ENCODE results near the gene TREM1.

TREM1 gene

DNA sequence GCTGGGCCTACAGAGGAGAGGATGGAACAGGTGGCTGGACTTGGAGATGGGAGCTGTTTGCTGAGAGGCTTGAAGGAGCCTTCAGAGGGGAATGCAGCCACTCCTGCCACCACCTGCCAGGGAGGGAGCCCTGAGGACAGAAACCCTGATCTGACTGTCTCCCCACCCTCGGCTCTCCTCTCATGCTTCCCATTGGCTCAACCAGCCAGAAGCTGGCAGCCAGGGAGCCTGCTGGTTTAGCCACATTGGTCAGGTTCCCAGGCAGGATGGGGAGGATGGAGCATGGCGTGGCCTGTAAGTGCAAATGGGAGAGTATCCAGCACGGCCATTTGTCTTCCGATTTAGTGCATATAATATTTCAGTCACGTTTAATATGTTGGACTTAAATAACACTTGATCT is 12.8 kb downstream of the TREM1 start:
- no peaks in the 10 kb centered on the region for H3K36me3 ChIP-seq (ENCODE audit: control insufficient read depth, insufficient read depth, low read length)
- no peak overlapping the region for H3K27ac ChIP-seq (ENCODE audit: low read depth, low read length)
- no peaks in the 10 kb centered on the region for H3K9me3 ChIP-seq (ENCODE audit: control insufficient read depth, insufficient read depth, low read length)
- no peak overlapping the region for H3K9ac ChIP-seq (ENCODE audit: low read depth, low read length)
- H3K27me3 ChIP-seq (ENCODE audit: control insufficient read depth, insufficient read depth, low read length): no peaks in the 10 kb centered on the region
- no peak overlapping the region for H3K4me3 ChIP-seq (ENCODE audit: low read depth, low read length)
- peaks cover 2% of the 10 kb centered on the region for H3K4me1 ChIP-seq (ENCODE audit: control insufficient read depth, insufficient read depth, low read length)

DNA sequence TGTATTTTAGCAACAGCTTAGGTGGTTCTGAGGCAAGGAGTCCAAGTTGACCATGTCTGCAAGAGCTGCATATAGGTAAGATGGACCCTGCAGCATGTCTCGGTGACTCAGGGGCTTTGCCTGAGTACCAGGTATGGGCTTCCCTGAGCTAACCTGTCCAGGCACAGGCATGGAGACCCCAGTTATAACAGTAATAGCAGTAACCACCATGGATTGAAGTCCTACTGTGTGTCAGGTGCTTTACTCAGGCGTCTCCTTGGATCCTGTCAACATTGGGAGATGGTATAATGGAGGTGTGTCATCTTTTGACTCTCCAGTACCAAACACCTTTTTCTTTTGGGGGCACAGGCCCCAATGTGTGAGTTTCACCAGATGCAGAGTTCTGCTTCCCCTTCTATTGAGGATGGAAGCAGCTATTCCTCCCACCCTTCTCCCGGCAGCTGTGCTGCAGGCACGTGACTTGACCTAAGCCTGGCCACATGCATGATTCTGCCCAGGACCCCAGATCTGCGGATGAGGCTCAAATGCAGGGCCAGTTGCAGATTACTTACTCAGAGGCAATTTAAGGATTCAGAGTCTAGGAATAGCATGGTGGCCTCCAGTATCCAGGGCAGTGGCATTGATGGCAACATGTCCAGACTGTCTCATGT is 13.8 kb downstream of the TREM1 start:
- H3K9me3 ChIP-seq (ENCODE audit: control insufficient read depth, insufficient read depth, low read length): no peaks in the 10 kb centered on the region
- H3K27ac ChIP-seq (ENCODE audit: low read depth, low read length): no peak overlapping the region

DNA sequence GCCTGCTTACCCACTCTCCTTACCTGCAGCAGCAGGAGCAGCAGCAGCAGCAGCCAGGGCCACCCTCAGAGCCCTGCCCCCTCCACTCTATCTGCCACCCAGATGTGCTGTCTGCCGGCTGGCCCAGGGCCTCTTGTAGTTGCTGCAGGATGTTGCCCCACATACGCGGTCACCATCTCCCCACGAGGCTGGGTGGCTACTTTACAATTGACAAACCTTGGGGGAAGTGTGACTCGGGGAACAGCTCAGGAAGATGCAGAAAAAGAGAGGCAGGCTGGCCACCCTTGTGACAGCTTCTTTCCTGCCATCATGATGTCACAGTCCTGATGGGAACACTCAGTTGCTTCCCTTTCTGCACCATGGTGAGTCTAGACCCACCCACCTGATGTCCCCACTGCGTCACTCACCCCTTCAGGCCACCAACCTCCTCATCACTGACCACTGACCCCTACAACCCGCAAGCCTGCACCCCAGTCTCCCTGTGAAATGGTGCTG is 14.5 kb downstream of the TREM1 start:
- no peaks in the 10 kb centered on the region for H3K9me3 ChIP-seq (ENCODE audit: control insufficient read depth, insufficient read depth, low read length)
- H3K9ac ChIP-seq (ENCODE audit: low read depth, low read length): no peak overlapping the region
- H3K4me1 ChIP-seq (ENCODE audit: control insufficient read depth, insufficient read depth, low read length): no peaks in the 10 kb centered on the region
- no peaks in the 10 kb centered on the region for H3K36me3 ChIP-seq (ENCODE audit: control insufficient read depth, insufficient read depth, low read length)
- H3K27me3 ChIP-seq (ENCODE audit: control insufficient read depth, insufficient read depth, low read length): no peaks in the 10 kb centered on the region
- H3K4me3 ChIP-seq (ENCODE audit: low read depth, low read length): no peak overlapping the region
- H3K27ac ChIP-seq (ENCODE audit: low read depth, low read length): no peak overlapping the region

More for the DNA sequence above, 13.8 kb downstream of the TREM1 start:
- H3K4me3 ChIP-seq (ENCODE audit: low read depth, low read length): no peak overlapping the region
- no peaks in the 10 kb centered on the region for H3K4me1 ChIP-seq (ENCODE audit: control insufficient read depth, insufficient read depth, low read length)
- H3K9ac ChIP-seq (ENCODE audit: low read depth, low read length): no peak overlapping the region
- H3K27me3 ChIP-seq (ENCODE audit: control insufficient read depth, insufficient read depth, low read length): no peaks in the 10 kb centered on the region
- no peaks in the 10 kb centered on the region for H3K36me3 ChIP-seq (ENCODE audit: control insufficient read depth, insufficient read depth, low read length)

GRCh38 chr6:41269716-41270115 is 16.8 kb downstream of the TREM1 start:
- Histone ChIP-seq H3K27me3 (ENCODE audit: control insufficient read depth, insufficient read depth, low read length) (no peaks in the 10 kb centered on the region), H3K4me1 (ENCODE audit: control insufficient read depth, insufficient read depth, low read length) (no peaks in the 10 kb centered on the region), H3K4me3 (ENCODE audit: low read depth, low read length) (no peak overlapping the region), H3K27ac (ENCODE audit: low read depth, low read length) (no peak overlapping the region), H3K36me3 (ENCODE audit: control insufficient read depth, insufficient read depth, low read length) (no peaks in the 10 kb centered on the region), H3K9me3 (ENCODE audit: control insufficient read depth, insufficient read depth, low read length) (no peaks in the 10 kb centered on the region), H3K9ac (ENCODE audit: low read depth, low read length) (no peak overlapping the region)

DNA sequence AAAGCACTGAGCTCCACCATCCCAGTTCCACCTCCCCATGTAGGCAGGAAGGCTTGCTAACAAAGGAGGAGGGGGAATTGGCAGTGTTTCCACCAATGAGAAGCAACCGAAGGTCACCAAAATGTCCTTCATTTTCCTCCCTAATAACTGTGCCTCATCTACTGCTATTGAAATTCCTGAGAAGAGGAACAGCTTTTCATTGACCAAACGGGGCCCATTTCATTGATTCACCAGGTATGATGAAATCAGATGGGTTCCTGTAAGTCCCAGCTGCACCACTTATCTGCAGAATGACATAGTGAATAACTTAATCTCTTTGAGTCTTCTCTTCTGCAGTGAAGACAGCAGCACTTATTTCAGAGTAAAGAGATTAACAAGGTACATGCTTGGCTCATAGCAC is 17.3 kb downstream of the TREM1 start:
- Histone ChIP-seq H3K27ac (ENCODE audit: low read depth, low read length) (no peak overlapping the region), H3K4me3 (ENCODE audit: low read depth, low read length) (no peak overlapping the region), H3K36me3 (ENCODE audit: control insufficient read depth, insufficient read depth, low read length) (no peaks in the 10 kb centered on the region), H3K27me3 (ENCODE audit: control insufficient read depth, insufficient read depth, low read length) (no peaks in the 10 kb centered on the region), H3K9ac (ENCODE audit: low read depth, low read length) (no peak overlapping the region), H3K9me3 (ENCODE audit: control insufficient read depth, insufficient read depth, low read length) (no peaks in the 10 kb centered on the region), H3K4me1 (ENCODE audit: control insufficient read depth, insufficient read depth, low read length) (no peaks in the 10 kb centered on the region)

DNA sequence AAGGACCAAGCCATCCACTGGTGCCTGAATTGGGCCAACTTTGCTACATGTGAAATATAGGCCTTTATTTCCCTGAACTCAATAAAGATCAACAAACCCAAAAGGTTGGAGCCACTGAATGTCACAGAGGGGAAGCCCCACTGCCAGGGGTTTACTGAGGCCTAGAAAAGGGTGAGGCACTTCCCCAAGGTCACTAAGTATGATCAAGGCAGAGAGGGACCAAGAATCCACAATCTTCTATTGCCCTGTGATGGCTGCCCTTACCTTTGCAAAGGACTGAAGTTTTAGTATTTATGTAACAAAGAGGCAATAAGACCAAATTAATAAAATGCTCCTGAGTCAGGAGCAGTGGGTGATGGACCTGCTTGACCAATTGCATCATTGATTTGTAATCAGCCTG is 18.0 kb downstream of the TREM1 start:
- Histone ChIP-seq H3K9me3 (ENCODE audit: control insufficient read depth, insufficient read depth, low read length) (no peaks in the 10 kb centered on the region; the same call in 1 of the 2 replicates), H3K4me3 (ENCODE audit: low read depth, low read length) (no peak overlapping the region), H3K27me3 (ENCODE audit: control insufficient read depth, insufficient read depth, low read length) (no peaks in the 10 kb centered on the region), H3K9ac (ENCODE audit: low read depth, low read length) (no peak overlapping the region), H3K36me3 (ENCODE audit: control insufficient read depth, insufficient read depth, low read length) (no peaks in the 10 kb centered on the region), H3K27ac (ENCODE audit: low read depth, low read length) (no peak overlapping the region), H3K4me1 (ENCODE audit: control insufficient read depth, insufficient read depth, low read length) (no peaks in the 10 kb centered on the region)

GRCh38 chr6:41266541-41266940 is 19.9 kb downstream of the TREM1 start:
- no peak overlapping the region for H3K9ac ChIP-seq (ENCODE audit: low read depth, low read length)
- no peaks in the 10 kb centered on the region for H3K4me1 ChIP-seq (ENCODE audit: control insufficient read depth, insufficient read depth, low read length)
- no peak overlapping the region for H3K4me3 ChIP-seq (ENCODE audit: low read depth, low read length)
- no peaks in the 10 kb centered on the region for H3K27me3 ChIP-seq (ENCODE audit: control insufficient read depth, insufficient read depth, low read length)
- no peak overlapping the region for H3K27ac ChIP-seq (ENCODE audit: low read depth, low read length)
- H3K36me3 ChIP-seq (ENCODE audit: control insufficient read depth, insufficient read depth, low read length): no peaks in the 10 kb centered on the region
- no peaks in the 10 kb centered on the region; the same call in 1 of the 2 replicates for H3K9me3 ChIP-seq (ENCODE audit: control insufficient read depth, insufficient read depth, low read length)

DNA sequence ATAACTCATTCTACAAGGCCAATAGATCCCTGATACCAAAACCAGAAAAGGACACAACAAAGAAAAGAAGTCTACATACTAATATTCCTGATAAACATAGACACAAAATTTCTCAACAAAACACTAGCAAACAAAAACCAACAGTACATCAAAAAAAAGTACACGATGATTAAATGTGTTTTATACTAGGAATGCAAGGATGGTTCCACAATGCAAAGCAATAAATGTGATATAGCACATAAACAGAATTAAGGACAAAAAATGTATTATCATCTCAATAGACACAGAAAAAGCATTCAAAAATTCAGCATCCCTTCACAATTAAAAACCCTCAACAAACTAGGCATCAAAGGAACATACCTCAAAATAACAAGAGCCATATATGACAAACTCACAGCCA is 23.2 kb downstream of the TREM1 start:
- no peak overlapping the region for H3K4me3 ChIP-seq (ENCODE audit: low read depth, low read length)
- H3K36me3 ChIP-seq (ENCODE audit: control insufficient read depth, insufficient read depth, low read length): no peaks in the 10 kb centered on the region
- H3K27me3 ChIP-seq (ENCODE audit: control insufficient read depth, insufficient read depth, low read length): no peaks in the 10 kb centered on the region
- no peak overlapping the region for H3K9ac ChIP-seq (ENCODE audit: low read depth, low read length)
- no peak overlapping the region for H3K27ac ChIP-seq (ENCODE audit: low read depth, low read length)
- H3K9me3 ChIP-seq (ENCODE audit: control insufficient read depth, insufficient read depth, low read length): no peaks in the 10 kb centered on the region; the same call in 1 of the 2 replicates
- H3K4me1 ChIP-seq (ENCODE audit: control insufficient read depth, insufficient read depth, low read length): no peaks in the 10 kb centered on the region

DNA sequence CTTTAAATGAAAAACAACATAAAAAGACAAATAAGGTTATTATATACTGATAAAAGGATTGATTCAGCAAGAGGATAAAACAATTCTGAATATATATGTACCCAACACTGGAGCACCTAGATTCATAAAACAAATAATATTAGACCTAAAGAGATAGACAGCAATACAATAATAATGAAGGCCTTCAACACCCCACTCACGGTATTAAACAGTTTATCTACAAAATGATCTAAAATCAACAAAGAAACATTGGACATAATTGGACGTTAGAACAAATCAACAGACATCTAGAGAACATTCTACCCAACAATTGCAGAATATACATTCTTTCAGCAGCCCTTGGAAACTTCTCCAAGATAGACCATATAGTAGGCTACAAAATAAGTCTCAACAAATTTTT is 24.1 kb downstream of the TREM1 start:
- H3K27me3 ChIP-seq (ENCODE audit: control insufficient read depth, insufficient read depth, low read length): no peaks in the 10 kb centered on the region
- no peak overlapping the region for H3K4me3 ChIP-seq (ENCODE audit: low read depth, low read length)
- H3K9me3 ChIP-seq (ENCODE audit: control insufficient read depth, insufficient read depth, low read length): no peaks in the 10 kb centered on the region; the same call in 1 of the 2 replicates
- no peaks in the 10 kb centered on the region for H3K36me3 ChIP-seq (ENCODE audit: control insufficient read depth, insufficient read depth, low read length)
- no peaks in the 10 kb centered on the region for H3K4me1 ChIP-seq (ENCODE audit: control insufficient read depth, insufficient read depth, low read length)
- H3K9ac ChIP-seq (ENCODE audit: low read depth, low read length): no peak overlapping the region
- no peak overlapping the region for H3K27ac ChIP-seq (ENCODE audit: low read depth, low read length)

GRCh38 chr6:41258196-41258493 is 28.3 kb downstream of the TREM1 start:
- Histone ChIP-seq H3K4me3 (ENCODE audit: low read depth, low read length) (no peak overlapping the region), H3K4me1 (ENCODE audit: control insufficient read depth, insufficient read depth, low read length) (no peaks in the 10 kb centered on the region), H3K27ac (ENCODE audit: low read depth, low read length) (no peak overlapping the region), H3K9me3 (ENCODE audit: control insufficient read depth, insufficient read depth, low read length) (no peaks in the 10 kb centered on the region), H3K27me3 (ENCODE audit: control insufficient read depth, insufficient read depth, low read length) (no peaks in the 10 kb centered on the region), H3K9ac (ENCODE audit: low read depth, low read length) (no peak overlapping the region), H3K36me3 (ENCODE audit: control insufficient read depth, insufficient read depth, low read length) (no peaks in the 10 kb centered on the region)

DNA sequence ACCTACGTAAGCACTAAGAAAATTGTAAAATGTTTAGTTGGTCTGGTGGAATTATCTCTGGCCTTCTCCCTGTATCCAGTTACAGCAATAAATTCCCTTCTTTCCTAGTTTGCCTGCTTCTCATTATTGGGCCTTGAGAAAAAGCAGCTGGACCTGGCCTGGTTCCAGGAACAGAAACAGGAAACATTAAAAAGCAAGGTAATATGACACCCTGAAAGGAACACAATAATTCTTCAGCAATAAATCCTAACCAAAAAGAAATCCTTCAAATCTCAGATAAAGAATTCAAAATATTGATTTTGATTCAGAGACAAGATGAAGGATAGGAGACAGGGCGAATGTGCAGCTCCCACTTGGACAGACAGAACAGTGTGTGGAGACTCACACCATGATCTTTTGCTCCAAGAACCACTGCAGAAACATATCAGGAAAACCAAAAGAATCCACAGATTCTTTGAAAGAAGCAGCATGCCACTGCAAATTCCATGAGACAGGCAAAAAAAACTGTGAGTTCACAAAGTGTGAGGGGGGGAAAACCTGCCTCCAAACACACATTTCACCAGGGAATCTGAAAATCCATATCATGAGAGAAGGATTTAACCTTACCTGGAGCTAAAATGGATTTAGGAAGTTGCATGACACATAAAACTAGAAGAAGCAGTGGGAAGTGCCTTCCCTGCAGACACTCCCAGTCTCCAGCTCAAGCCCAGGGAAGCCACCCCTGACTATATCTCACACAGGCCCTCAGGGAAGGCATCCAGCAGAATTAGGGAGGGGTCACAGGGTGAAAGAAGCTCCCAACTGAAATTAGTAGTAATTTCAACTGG is 28.9 kb downstream of the TREM1 start:
- no peaks in the 10 kb centered on the region for H3K9me3 ChIP-seq (ENCODE audit: control insufficient read depth, insufficient read depth, low read length)
- H3K9ac ChIP-seq (ENCODE audit: low read depth, low read length): no peak overlapping the region
- H3K4me1 ChIP-seq (ENCODE audit: control insufficient read depth, insufficient read depth, low read length): no peaks in the 10 kb centered on the region
- H3K27ac ChIP-seq (ENCODE audit: low read depth, low read length): no peak overlapping the region
- H3K36me3 ChIP-seq (ENCODE audit: control insufficient read depth, insufficient read depth, low read length): no peaks in the 10 kb centered on the region
- H3K27me3 ChIP-seq (ENCODE audit: control insufficient read depth, insufficient read depth, low read length): no peaks in the 10 kb centered on the region
- no peak overlapping the region for H3K4me3 ChIP-seq (ENCODE audit: low read depth, low read length)
